DND-41 (cell line): Measurements from ENCODE around the gene MEIOB.

ENCODE experiments used
- EZH2 ChIP-seq: IDR thresholded peaks from 3 replicates; pipeline ENCODE4 v1.6.1; 2012; ENCODE audit warnings: borderline replicate concordance, low read depth, mild to moderate bottlenecking, moderate library complexity, low read length, inconsistent platforms; ENCODE audit not compliant: severe bottlenecking
- TF ChIP-seq, protein P1 (sequence below): IDR thresholded peaks from 2 replicates; pipeline ENCODE4 v1.5.1; 2012; ENCODE audit warnings: borderline replicate concordance, low read length, moderate library complexity, mild to moderate bottlenecking; ENCODE audit not compliant: poor library complexity, severe bottlenecking; ENCODE audit errors: extremely low read depth

DNA sequence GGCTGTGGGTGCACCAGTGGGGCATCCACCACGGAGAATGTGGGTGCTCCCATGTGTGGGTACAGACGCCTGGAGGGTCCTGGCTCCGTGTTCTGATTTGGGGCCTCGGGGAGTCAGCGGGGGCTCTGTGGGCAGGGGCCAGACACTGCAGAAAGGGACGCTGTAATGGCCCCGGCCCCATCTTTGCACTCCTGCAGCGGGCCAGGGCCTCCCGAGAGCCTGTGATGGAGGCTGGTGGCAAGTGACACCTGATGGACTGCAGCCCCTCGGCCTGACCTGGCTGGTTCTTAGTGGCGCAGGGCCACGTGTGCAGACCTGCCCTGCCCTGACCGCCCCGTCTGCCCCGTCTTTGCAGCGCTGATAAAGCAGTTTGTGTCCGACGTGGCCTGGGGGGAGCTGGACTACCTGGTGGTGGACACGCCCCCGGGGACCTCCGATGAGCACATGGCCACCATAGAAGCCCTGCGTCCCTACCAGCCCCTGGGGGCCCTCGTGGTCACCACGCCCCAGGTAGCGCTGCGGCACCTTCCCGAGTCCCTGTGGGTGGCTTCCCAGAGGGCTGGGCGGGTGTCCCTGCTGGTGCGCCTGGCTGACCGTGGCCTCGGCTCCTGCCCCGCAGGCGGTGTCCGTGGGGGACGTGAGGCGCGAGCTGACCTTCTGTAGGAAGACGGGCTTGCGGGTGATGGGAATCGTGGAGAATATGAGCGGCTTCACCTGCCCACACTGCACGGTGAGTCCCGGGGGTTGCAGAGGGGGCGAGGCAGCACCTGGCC, 84.5 kb downstream of the MEIOB start:
- TF ChIP-seq EZH2: no peak
- TF ChIP-seq, protein P1, sequence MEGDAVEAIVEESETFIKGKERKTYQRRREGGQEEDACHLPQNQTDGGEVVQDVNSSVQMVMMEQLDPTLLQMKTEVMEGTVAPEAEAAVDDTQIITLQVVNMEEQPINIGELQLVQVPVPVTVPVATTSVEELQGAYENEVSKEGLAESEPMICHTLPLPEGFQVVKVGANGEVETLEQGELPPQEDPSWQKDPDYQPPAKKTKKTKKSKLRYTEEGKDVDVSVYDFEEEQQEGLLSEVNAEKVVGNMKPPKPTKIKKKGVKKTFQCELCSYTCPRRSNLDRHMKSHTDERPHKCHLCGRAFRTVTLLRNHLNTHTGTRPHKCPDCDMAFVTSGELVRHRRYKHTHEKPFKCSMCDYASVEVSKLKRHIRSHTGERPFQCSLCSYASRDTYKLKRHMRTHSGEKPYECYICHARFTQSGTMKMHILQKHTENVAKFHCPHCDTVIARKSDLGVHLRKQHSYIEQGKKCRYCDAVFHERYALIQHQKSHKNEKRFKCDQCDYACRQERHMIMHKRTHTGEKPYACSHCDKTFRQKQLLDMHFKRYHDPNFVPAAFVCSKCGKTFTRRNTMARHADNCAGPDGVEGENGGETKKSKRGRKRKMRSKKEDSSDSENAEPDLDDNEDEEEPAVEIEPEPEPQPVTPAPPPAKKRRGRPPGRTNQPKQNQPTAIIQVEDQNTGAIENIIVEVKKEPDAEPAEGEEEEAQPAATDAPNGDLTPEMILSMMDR: no peak
